COR-L47 (cell line): ENCODE data around the gene RASSF3.

Source experiments
- DNase-seq: peaks from one replicate; lab custom pipeline; 2025; lab: John Stamatoyannopoulos, UW

Gene RASSF3

GRCh38 chr12:64669270-64669842 lies 59.1 kb downstream of the RASSF3 start:
- DNase-seq: no peak

GRCh38 chr12:64670019-64670418 lies 59.7 kb downstream of the RASSF3 start:
- DNase-seq: no peak

GRCh38 chr12:64670919-64671639 lies 60.8 kb downstream of the RASSF3 start:
- DNase-seq: no peak

GRCh38 chr12:64671681-64672080 lies 61.4 kb downstream of the RASSF3 start:
- no peak for DNase-seq

- DNase-seq: peak; percentile 86
These were observed 62.7 kb downstream of the RASSF3 start for GRCh38 chr12:64672925-64673409.

- peak; percentile 91 for DNase-seq
These were observed 63.3 kb downstream of the RASSF3 start for GRCh38 chr12:64673490-64674169.

GRCh38 chr12:64674367-64674922 lies 64.2 kb downstream of the RASSF3 start:
- no peak for DNase-seq

- DNase-seq: no peak
These were observed 65.5 kb downstream of the RASSF3 start for GRCh38 chr12:64675795-64676194.

- no peak for DNase-seq
These were observed 68.0 kb downstream of the RASSF3 start for GRCh38 chr12:64678248-64678647.

GRCh38 chr12:64678835-64679234 lies 68.5 kb downstream of the RASSF3 start:
- DNase-seq: no peak

GRCh38 chr12:64679487-64680001 lies 69.2 kb downstream of the RASSF3 start:
- DNase-seq: peak; percentile 88

- DNase-seq: peak; percentile 50
These were observed 69.9 kb downstream of the RASSF3 start for GRCh38 chr12:64680235-64680634.

- DNase-seq: no peak
These were observed 71.1 kb downstream of the RASSF3 start for GRCh38 chr12:64681200-64682052.

GRCh38 chr12:64682572-64683277 lies 72.4 kb downstream of the RASSF3 start:
- DNase-seq: peak; percentile 83

GRCh38 chr12:64683816-64684543 lies 73.7 kb downstream of the RASSF3 start:
- no peak for DNase-seq

- no peak for DNase-seq
These were observed 74.8 kb downstream of the RASSF3 start for GRCh38 chr12:64685050-64685449.

- DNase-seq: no peak
These were observed 75.3 kb downstream of the RASSF3 start for GRCh38 chr12:64685605-64686004.

GRCh38 chr12:64687816-64688215 lies 77.5 kb downstream of the RASSF3 start:
- no peak for DNase-seq

- no peak for DNase-seq
These were observed 77.9 kb downstream of the RASSF3 start for GRCh38 chr12:64688219-64688618.

GRCh38 chr12:64688715-64689114 lies 78.4 kb downstream of the RASSF3 start:
- no peak for DNase-seq
